ENCODE measurements around the gene TTBK1.

DNA sequence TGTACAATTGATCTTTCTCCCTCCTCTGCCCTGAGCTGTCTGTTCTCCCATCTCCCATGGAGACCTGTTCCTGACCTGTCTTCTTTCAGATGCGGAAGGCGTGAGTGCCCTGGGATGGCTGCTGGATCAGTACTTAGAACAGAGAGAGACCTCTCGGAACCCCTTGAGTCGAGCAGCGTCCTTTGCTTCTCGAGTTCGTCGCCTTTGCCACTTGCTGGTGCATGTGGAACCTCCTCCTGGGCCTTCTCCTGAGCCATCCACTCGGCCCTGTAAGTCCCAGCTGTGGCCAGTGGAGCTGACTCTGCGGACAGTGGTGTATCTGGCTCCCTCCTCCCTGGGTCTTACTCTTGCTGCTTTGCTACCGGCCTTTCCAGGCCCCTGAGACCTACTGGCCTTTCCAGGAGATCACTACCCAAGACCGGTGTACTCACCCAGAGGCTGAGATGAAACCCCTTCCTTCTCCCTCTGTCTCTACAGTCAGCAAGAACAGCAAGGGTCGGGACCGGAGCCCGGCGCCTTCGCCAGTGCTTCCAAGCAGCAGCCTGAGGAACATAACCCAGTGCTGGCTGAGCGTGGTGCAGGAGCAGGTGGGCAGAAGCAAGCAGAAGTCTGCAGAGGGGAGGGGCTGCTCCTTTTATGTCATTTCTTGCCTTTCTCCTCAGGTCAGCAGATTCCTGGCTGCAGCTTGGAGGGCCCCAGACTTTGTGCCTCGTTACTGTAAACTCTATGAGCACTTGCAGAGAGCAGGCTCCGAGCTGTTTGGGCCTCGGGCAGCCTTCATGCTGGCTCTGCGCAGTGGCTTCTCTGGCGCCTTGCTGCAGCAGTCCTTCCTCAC, 38.8 kb upstream of the TTBK1 start:
- TF ChIP-seq, protein P1, sequence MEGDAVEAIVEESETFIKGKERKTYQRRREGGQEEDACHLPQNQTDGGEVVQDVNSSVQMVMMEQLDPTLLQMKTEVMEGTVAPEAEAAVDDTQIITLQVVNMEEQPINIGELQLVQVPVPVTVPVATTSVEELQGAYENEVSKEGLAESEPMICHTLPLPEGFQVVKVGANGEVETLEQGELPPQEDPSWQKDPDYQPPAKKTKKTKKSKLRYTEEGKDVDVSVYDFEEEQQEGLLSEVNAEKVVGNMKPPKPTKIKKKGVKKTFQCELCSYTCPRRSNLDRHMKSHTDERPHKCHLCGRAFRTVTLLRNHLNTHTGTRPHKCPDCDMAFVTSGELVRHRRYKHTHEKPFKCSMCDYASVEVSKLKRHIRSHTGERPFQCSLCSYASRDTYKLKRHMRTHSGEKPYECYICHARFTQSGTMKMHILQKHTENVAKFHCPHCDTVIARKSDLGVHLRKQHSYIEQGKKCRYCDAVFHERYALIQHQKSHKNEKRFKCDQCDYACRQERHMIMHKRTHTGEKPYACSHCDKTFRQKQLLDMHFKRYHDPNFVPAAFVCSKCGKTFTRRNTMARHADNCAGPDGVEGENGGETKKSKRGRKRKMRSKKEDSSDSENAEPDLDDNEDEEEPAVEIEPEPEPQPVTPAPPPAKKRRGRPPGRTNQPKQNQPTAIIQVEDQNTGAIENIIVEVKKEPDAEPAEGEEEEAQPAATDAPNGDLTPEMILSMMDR (IDR thresholded peaks at IDR 0.05), result no peak
- TF ChIP-seq POLR2A (IDR thresholded peaks at IDR 0.05), result no peak
- TF ChIP-seq EP300 (IDR thresholded peaks at IDR 0.05), result no peak
